K562 (cell line): Measurements from ENCODE around the gene MRPL58. TPM values are rescaled to one million over a fixed set of nuclear protein-coding genes. Genes with fewer than 3 reads are reported as not detected.

Experiments
- CEBPG ChIP-seq, 3 experiments: fragments of 200-800 bp in 1 of 3; sonication (Bioruptor generic) in 1 of 3; sonication (generic) in 1 of 3; formaldehyde crosslinking in 1 of 3; IDR thresholded peaks in 2 of 3; conservative IDR thresholded peaks in 1 of 3; 2 replicates each; pipeline versions ENCODE4 v1.6.1 to v1.8.0; 2016 to 2022; ENCODE audit warnings: missing compliant biosample characterization in 2 of 3, missing genetic modification characterization in 2 of 3, mild to moderate bottlenecking in 1 of 3, missing genetic modification reagents in 1 of 3
- CHCHD3 ChIP-seq: fragments of 250-450 bp; sonication (Bioruptor Pico); IDR thresholded peaks from 2 replicates; pipeline ENCODE4 v2.1.2; 2022; ENCODE audit warnings: mild to moderate bottlenecking
- ELF4 ChIP-seq: fragments of 450-650 bp; formaldehyde crosslinking; IDR thresholded peaks from 2 replicates; pipeline ENCODE4 v1.4.0; 2022; ENCODE audit warnings: missing genetic modification characterization
- EWSR1 ChIP-seq: fragments of 450-650 bp; IDR thresholded peaks from 2 replicates; pipeline ENCODE4 v1.6.1; 2018; ENCODE audit warnings: borderline replicate concordance, mild to moderate bottlenecking, low read depth, moderate library complexity; ENCODE audit not compliant: partially characterized antibody
- JUND ChIP-seq, 2 experiments: IDR thresholded peaks; 2 replicates in 1 of 2; 3 replicates in 1 of 2; pipeline ENCODE4 v1.6.1; 2011; ENCODE audit warnings: borderline replicate concordance in 2 of 2, low read depth in 2 of 2, low read length in 2 of 2, improper control_type of control experiment in 1 of 2, missing biosample characterization in 1 of 2, missing genetic modification characterization in 1 of 2, missing genetic modification reagents in 1 of 2
- KAT2B ChIP-seq: IDR thresholded peaks from one replicate; pipeline ENCODE4 v1.6.1; 2012; ENCODE audit warnings: low read depth, mild to moderate bottlenecking, control low read depth, inconsistent platforms, low read length, moderate library complexity
- MAFF ChIP-seq: IDR thresholded peaks from 2 replicates; pipeline ENCODE4 v1.6.1; 2012; ENCODE audit warnings: low read length, improper control_type of control experiment
- MIER1 ChIP-seq: fragments of 450-650 bp; IDR thresholded peaks from 2 replicates; pipeline ENCODE4 v1.6.1; 2016; ENCODE audit warnings: antibody characterized with exemption, mild to moderate bottlenecking, low read depth
- NFIC ChIP-seq: fragments of 450-650 bp; IDR thresholded peaks from 2 replicates; pipeline ENCODE4 v1.6.1; 2017; ENCODE audit warnings: mild to moderate bottlenecking, inconsistent platforms
- NR3C1 ChIP-seq: sonication (generic); formaldehyde crosslinking; IDR thresholded peaks from 2 replicates; pipeline ENCODE4 v1.8.1; 2022; ENCODE audit warnings: missing genetic modification reagents
- NR4A1 ChIP-seq, 2 experiments: fragments of 250-450 bp in 1 of 2; fragments of 450-650 bp in 1 of 2; sonication (Bioruptor Pico) in 1 of 2; IDR thresholded peaks; 2 replicates each; pipeline versions ENCODE4 v1.4.0 to v1.6.1; 2016 to 2020; ENCODE audit warnings: mild to moderate bottlenecking in 2 of 2, missing compliant biosample characterization in 1 of 2, missing genetic modification characterization in 1 of 2, moderate library complexity in 1 of 2
- PPARD ChIP-seq: fragments of 250-450 bp; sonication (Bioruptor Pico); IDR thresholded peaks from 2 replicates; pipeline ENCODE4 v1.8.0; 2022; ENCODE audit warnings: inconsistent platforms, mild to moderate bottlenecking, moderate library complexity
- RBBP5 ChIP-seq: fragments of 200-600 bp; sonication (generic); IDR thresholded peaks from 2 replicates; pipeline ENCODE4 v1.6.1; 2012; ENCODE audit warnings: borderline replicate concordance, mild to moderate bottlenecking, low read length, control low read depth, inconsistent platforms; ENCODE audit not compliant: insufficient read depth, poor library complexity, severe bottlenecking
- TAL1 ChIP-seq: fragments of 450-650 bp; IDR thresholded peaks from 2 replicates; pipeline ENCODE4 v1.6.1; 2016; ENCODE audit warnings: mild to moderate bottlenecking
- TCFL5 ChIP-seq: fragments of 250-450 bp; sonication (Bioruptor Pico); conservative IDR thresholded peaks from 2 replicates; pipeline ENCODE4 v1.6.1; 2021; ENCODE audit warnings: mild to moderate bottlenecking, moderate library complexity, matching md5 sums
- TFAM ChIP-seq: fragments of 250-450 bp; sonication (Bioruptor Pico); conservative IDR thresholded peaks from 2 replicates; pipeline ENCODE4 v1.5.0; 2021; ENCODE audit warnings: mild to moderate bottlenecking, moderate library complexity
- UBTF ChIP-seq, 2 experiments: IDR thresholded peaks; 2 replicates each; pipeline ENCODE4 v1.6.1; 2012; ENCODE audit warnings: improper control_type of control experiment in 2 of 2, low read depth in 2 of 2, low read length in 2 of 2, borderline replicate concordance in 1 of 2
- XRCC5 ChIP-seq: fragments of 200-400 bp; formaldehyde crosslinking; IDR thresholded peaks from 2 replicates; pipeline ENCODE4 v1.6.1; 2017; ENCODE audit warnings: low read depth, mild to moderate bottlenecking, low read length
- ZBTB43 ChIP-seq: sonication (generic); formaldehyde crosslinking; IDR thresholded peaks from 2 replicates; pipeline ENCODE4 v1.8.0; 2023; ENCODE audit warnings: mild to moderate bottlenecking, missing genetic modification reagents
- ZNF165 ChIP-seq: fragments of 250-450 bp; sonication (Bioruptor Pico); IDR thresholded peaks from 2 replicates; pipeline ENCODE4 v1.4.0; 2020; ENCODE audit warnings: borderline replicate concordance
- ZNF174 ChIP-seq: fragments of 250-450 bp; sonication (Bioruptor Pico); IDR thresholded peaks from 2 replicates; pipeline ENCODE4 v1.4.0; 2020; ENCODE audit warnings: mild to moderate bottlenecking
- ZNF239 ChIP-seq: fragments of 250-450 bp; sonication (Bioruptor Pico); IDR thresholded peaks from 2 replicates; pipeline ENCODE4 v1.4.0; 2020; ENCODE audit warnings: mild to moderate bottlenecking
- ZNF347 ChIP-seq: fragments of 450-650 bp; formaldehyde crosslinking; IDR thresholded peaks from 2 replicates; pipeline ENCODE4 v1.4.0; 2020; ENCODE audit warnings: low read depth, mild to moderate bottlenecking, moderate library complexity
- ZNF778 ChIP-seq: fragments of 450-650 bp; formaldehyde crosslinking; IDR thresholded peaks from 2 replicates; pipeline ENCODE4 v1.4.0; 2020; ENCODE audit warnings: mild to moderate bottlenecking, moderate library complexity
- ZSCAN32 ChIP-seq: fragments of 450-650 bp; formaldehyde crosslinking; IDR thresholded peaks from 2 replicates; pipeline ENCODE4 v1.4.0; 2020; ENCODE audit warnings: mild to moderate bottlenecking, moderate library complexity
- polyA plus RNA-seq, 8 experiments: library from polyadenylated mRNA; depleted of rRNA in 4 of 8; stranded (reverse) in 5 of 8; unstranded in 3 of 8; fragments of >200 nt; fragmentation: Nextera tagmentation in 2 of 8; fragmentation: Illumina TruSeq in 1 of 8; extraction: Ambion mirVana in 2 of 8; extraction: Trizol in 1 of 8; gene quantifications; 2 replicates each; pipeline versions ENCODE4 v1.2.1 to v1.2.3, GENCODE V29; 2011 to 2014; ENCODE audit warnings: inconsistent platforms in 1 of 8, missing spikeins in 1 of 8
- total RNA-seq, 7 experiments: library from RNA; depleted of rRNA in 6 of 7; stranded (reverse); fragments of >200 nt in 6 of 7; fragmentation: Illumina TruSeq in 2 of 7; extraction: Trizol in 2 of 7; gene quantifications; 2 replicates each; pipeline versions ENCODE4 v1.2.1 to v1.2.3, GENCODE V29; 2011 to 2021; ENCODE audit warnings: low replicate concordance in 1 of 7

The MRPL58 gene
- total and polyA plus RNA-seq, 9 of the 15 experiments (the other 6 are each of a cell fraction or from before 2014, with no cell fraction given): 30.8 to 107 (median 72.4) TPM

GRCh38 chr17:74987909-74988711 is 24.4 kb upstream of the MRPL58 start (continued):
- TF ChIP-seq ZBTB43: no peak
- TF ChIP-seq EWSR1: no peak
- no peak for TF ChIP-seq TAL1
- no peak for TF ChIP-seq ZNF174 (CRISPR knock-in tag)
- TF ChIP-seq ZNF347 (CRISPR knock-in tag): no peak
- TF ChIP-seq CEBPG (CRISPR knock-in tag; IDR thresholded peaks at IDR 0.05): no peak
- TF ChIP-seq CEBPG (tag; conservative IDR thresholded peaks at IDR 0.05 in 1 of 2, IDR thresholded peaks at IDR 0.05 in 1 of 2): no peak
- no peak for TF ChIP-seq TFAM
- no peak for TF ChIP-seq XRCC5
- no peak for TF ChIP-seq ZNF165 (CRISPR knock-in tag)
- no peak for TF ChIP-seq TCFL5 (CRISPR knock-in tag)
- no peak for TF ChIP-seq ZNF778
- peak; percentile 53 to 88; a peak in 3 of 4 replicates for TF ChIP-seq UBTF (IDR thresholded peaks at IDR 0.05; ENCODE audit: borderline replicate concordance in 1 of 2, low read depth in 2 of 2, low read length in 2 of 2)
- TF ChIP-seq KAT2B: no peak
- no peak for TF ChIP-seq NR4A1 (CRISPR knock-in tag; IDR thresholded peaks at IDR 0.05)
- no peak; the same call in 1 of the 2 replicates for TF ChIP-seq NR4A1 (tag; IDR thresholded peaks at IDR 0.05)
- TF ChIP-seq ZSCAN32 (CRISPR knock-in tag): no peak
- TF ChIP-seq NR3C1: no peak
- TF ChIP-seq MIER1: no peak
- TF ChIP-seq CHCHD3 (CRISPR knock-in tag): no peak
- TF ChIP-seq RBBP5: peak; percentile 42
- TF ChIP-seq ZNF239: no peak
- TF ChIP-seq MAFF: no peak
- TF ChIP-seq ELF4 (CRISPR knock-in tag): no peak
- TF ChIP-seq JUND (IDR thresholded peaks at IDR 0.05; ENCODE audit: borderline replicate concordance, low read depth, low read length): 0 out of 2 replicates have a peak, but pooled peaks have one; percentile 6
- no peak for TF ChIP-seq JUND (tag; IDR thresholded peaks at IDR 0.05; ENCODE audit: borderline replicate concordance, low read depth, low read length)
- no peak for TF ChIP-seq NFIC
- TF ChIP-seq PPARD: no peak
